NCI-H2227 (cell line): ENCODE data around the gene HOXC10.

Experiments used
- DNase-seq: peaks from one replicate; lab custom pipeline; 2025; ENCODE audit not compliant: unreplicated experiment; lab: John Stamatoyannopoulos, UW

The HOXC10 gene

GRCh38 chr12:53950789-53951576 lies 34.0 kb upstream of the HOXC10 start:
- DNase-seq: no peak

- no peak for DNase-seq
Observed at GRCh38 chr12:53951577-53952334, 33.2 kb upstream of the HOXC10 start.

- no peak for DNase-seq
Observed at GRCh38 chr12:53952335-53952694, 32.6 kb upstream of the HOXC10 start.

- no peak for DNase-seq
Observed at GRCh38 chr12:53952871-53953734, 31.8 kb upstream of the HOXC10 start.

- DNase-seq: no peak
Observed at GRCh38 chr12:53953831-53954693, 30.9 kb upstream of the HOXC10 start.

GRCh38 chr12:53954694-53955035 lies 30.3 kb upstream of the HOXC10 start, which contains the start of gene HOXC12:
TSS of gene HOXC12 (plus strand) at chr12:53954903. CDS start at chr12:53954930, 27 bp downstream.
- no peak for DNase-seq

- DNase-seq: no peak
Observed at GRCh38 chr12:53955036-53955775, 29.7 kb upstream of the HOXC10 start.

GRCh38 chr12:53955776-53956250 lies 29.1 kb upstream of the HOXC10 start:
- no peak for DNase-seq

GRCh38 chr12:53956251-53956887 lies 28.6 kb upstream of the HOXC10 start:
- no peak for DNase-seq

GRCh38 chr12:53956914-53957536 lies 27.9 kb upstream of the HOXC10 start:
- no peak for DNase-seq

GRCh38 chr12:53958128-53958527 lies 26.8 kb upstream of the HOXC10 start:
- no peak for DNase-seq

- DNase-seq: no peak
Observed at GRCh38 chr12:53959314-53959713, 25.6 kb upstream of the HOXC10 start.

GRCh38 chr12:53960187-53961024 lies 24.5 kb upstream of the HOXC10 start:
- DNase-seq: no peak

- no peak for DNase-seq
Observed at GRCh38 chr12:53961025-53961761, 23.8 kb upstream of the HOXC10 start.

- DNase-seq: no peak
Observed at GRCh38 chr12:53963005-53963404, 21.9 kb upstream of the HOXC10 start.

- DNase-seq: no peak
Observed at GRCh38 chr12:53963434-53964314, 21.3 kb upstream of the HOXC10 start.
